Measurements from ENCODE around the gene AMER1.

- TF ChIP-seq CTCF (conservative IDR thresholded peaks at IDR 0.05; ENCODE audit: low read depth, low read length) = no peak
- no peak for TF ChIP-seq EZH2phosphoT487 (IDR thresholded peaks at IDR 0.05; ENCODE audit: borderline replicate concordance, low read length)
- no peak for TF ChIP-seq EZH2 (IDR thresholded peaks at IDR 0.05; ENCODE audit: low read length, unreplicated experiment)
Measured at GRCh38 chrX:64152857-64153256, 52.7 kb downstream of the AMER1 start.

All from PC-3 (cell line).